ENCODE results near the gene GPATCH4. TPM values are rescaled to one million over a fixed set of nuclear protein-coding genes. Genes with fewer than 3 reads are reported as not detected.
A peak's percentile ranks its signal among the peaks of the same experiment; 100 is the strongest.

The GPATCH4 gene
- total and polyA plus RNA-seq, 2 donors (not counting 1 experiment from before 2014, with no cell fraction given) = 12.2 to 23.6 TPM

DNA sequence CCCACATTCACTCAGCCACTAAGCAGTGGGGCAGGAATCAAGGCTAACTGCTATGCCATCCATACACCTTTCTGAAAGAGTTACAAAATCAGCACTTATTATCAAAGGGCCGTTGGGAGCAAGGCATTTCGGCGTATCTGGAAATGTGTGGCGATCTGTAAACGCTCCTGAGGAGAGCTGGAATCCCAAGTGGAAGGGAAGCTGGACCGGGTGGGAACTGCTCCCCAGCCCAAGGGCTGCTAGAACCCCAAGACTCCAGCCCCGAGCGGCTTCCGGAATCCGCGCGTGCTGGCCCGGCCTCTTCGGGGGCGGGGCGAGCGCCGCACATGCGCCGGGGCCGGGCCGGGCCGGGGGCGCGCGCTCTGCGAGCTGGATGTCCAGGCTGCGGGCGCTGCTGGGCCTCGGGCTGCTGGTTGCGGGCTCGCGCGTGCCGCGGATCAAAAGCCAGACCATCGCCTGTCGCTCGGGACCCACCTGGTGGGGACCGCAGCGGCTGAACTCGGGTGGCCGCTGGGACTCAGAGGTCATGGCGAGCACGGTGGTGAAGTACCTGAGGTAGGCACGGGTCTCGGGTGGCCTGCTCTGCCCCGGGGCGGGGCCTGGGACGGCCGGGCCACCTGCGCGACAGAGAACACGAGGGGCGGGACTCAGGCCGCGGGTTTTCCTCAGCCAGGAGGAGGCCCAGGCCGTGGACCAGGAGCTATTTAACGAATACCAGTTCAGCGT, 9.7 kb downstream of the GPATCH4 start, which contains the start of gene NAXE:
TSS of gene NAXE (plus strand) at position 345 of the 726 bp plus-strand sequence. CDS start at position 374, 29 bp downstream.
- TF ChIP-seq EZH2 (IDR thresholded peaks at IDR 0.05; ENCODE audit: low read length, missing control alignments) = no peak
- TF ChIP-seq, protein P1, sequence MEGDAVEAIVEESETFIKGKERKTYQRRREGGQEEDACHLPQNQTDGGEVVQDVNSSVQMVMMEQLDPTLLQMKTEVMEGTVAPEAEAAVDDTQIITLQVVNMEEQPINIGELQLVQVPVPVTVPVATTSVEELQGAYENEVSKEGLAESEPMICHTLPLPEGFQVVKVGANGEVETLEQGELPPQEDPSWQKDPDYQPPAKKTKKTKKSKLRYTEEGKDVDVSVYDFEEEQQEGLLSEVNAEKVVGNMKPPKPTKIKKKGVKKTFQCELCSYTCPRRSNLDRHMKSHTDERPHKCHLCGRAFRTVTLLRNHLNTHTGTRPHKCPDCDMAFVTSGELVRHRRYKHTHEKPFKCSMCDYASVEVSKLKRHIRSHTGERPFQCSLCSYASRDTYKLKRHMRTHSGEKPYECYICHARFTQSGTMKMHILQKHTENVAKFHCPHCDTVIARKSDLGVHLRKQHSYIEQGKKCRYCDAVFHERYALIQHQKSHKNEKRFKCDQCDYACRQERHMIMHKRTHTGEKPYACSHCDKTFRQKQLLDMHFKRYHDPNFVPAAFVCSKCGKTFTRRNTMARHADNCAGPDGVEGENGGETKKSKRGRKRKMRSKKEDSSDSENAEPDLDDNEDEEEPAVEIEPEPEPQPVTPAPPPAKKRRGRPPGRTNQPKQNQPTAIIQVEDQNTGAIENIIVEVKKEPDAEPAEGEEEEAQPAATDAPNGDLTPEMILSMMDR (conservative IDR thresholded peaks at IDR 0.05 in 1 of 2, IDR thresholded peaks at IDR 0.05 in 1 of 2; ENCODE audit: low read depth in 1 of 2, low read length in 2 of 2) = no peak
- peaks cover 18% of the 10 kb centered on the region for H3K36me3 ChIP-seq (ENCODE audit: control insufficient read depth, insufficient read depth, low read length)
- H3K4me2 ChIP-seq (ENCODE audit: extremely low read depth, insufficient read depth, low read length) = peak within 1 kb of the TSS; percentile 89
- H3K27ac ChIP-seq (ENCODE audit: insufficient read depth, low read length) = peak within 1 kb of the TSS; percentile 13
- peak within 1 kb of the TSS; percentile 71 to 89 (median 81) for H3K4me3 ChIP-seq (replicated peaks in 1 of 4; ENCODE audit: control extremely low read depth in 1 of 4, insufficient read depth in 1 of 4, low read depth in 3 of 4, low read length in 4 of 4)
- peak; percentile 39 to 62 for DNase-seq (ENCODE audit: low read depth in 2 of 2)
- peak within 1 kb of the TSS; percentile 95 for H2AFZ ChIP-seq (ENCODE audit: low read length)
- H3K27me3 ChIP-seq (ENCODE audit: control insufficient read depth, insufficient read depth, low read length) = no peaks in the 10 kb centered on the region
- peak within 1 kb of the TSS; percentile 78 for H3K9ac ChIP-seq (ENCODE audit: insufficient read depth, low read length)
- no peaks in the 10 kb centered on the region for H3K9me3 ChIP-seq (ENCODE audit: control insufficient read depth, insufficient read depth, low read depth, low read length)
- peaks cover 3% of the 10 kb centered on the region for H3K79me2 ChIP-seq (ENCODE audit: control insufficient read depth, insufficient read depth, low read length)
- no peaks in the 10 kb centered on the region for H3K4me1 ChIP-seq (ENCODE audit: control insufficient read depth, extremely low read depth, insufficient read depth, low read length)
- no peaks in the 10 kb centered on the region for H4K20me1 ChIP-seq (ENCODE audit: control insufficient read depth, extremely low read depth, insufficient read depth, low read length)

DNA sequence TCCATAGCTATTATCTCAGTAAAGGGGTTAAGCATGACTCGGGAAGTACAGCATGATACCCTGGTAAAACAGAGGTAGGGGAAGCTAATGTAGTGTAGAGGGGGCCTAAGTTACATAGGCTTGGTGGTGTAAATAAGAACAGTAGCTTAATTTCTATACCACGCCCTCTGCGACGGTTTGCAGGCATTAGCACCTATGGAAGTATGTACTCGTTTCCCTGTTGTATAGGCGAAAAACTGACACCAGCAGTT, 10.2 kb downstream of the GPATCH4 start:
- Histone ChIP-seq H3K9me3 (ENCODE audit: control insufficient read depth, insufficient read depth, low read depth, low read length) (no peaks in the 10 kb centered on the region), H2AFZ (ENCODE audit: low read length) (peak overlapping the region; percentile 95), H4K20me1 (ENCODE audit: control insufficient read depth, extremely low read depth, insufficient read depth, low read length) (no peaks in the 10 kb centered on the region), H3K4me3 (replicated peaks in 1 of 4; ENCODE audit: control extremely low read depth in 1 of 4, insufficient read depth in 1 of 4, low read depth in 3 of 4, low read length in 4 of 4) (peak overlapping the region in 3 of 4 experiments; percentile 76 to 89 (median 86)), H3K9ac (ENCODE audit: insufficient read depth, low read length) (no peak overlapping the region), H3K79me2 (ENCODE audit: control insufficient read depth, insufficient read depth, low read length) (peaks cover 3% of the 10 kb centered on the region), H3K27ac (ENCODE audit: insufficient read depth, low read length) (no peak overlapping the region), H3K36me3 (ENCODE audit: control insufficient read depth, insufficient read depth, low read length) (peaks cover 15% of the 10 kb centered on the region), H3K4me2 (ENCODE audit: extremely low read depth, insufficient read depth, low read length) (peak overlapping the region; percentile 89), H3K27me3 (ENCODE audit: control insufficient read depth, insufficient read depth, low read length) (peaks cover 2% of the 10 kb centered on the region), H3K4me1 (ENCODE audit: control insufficient read depth, extremely low read depth, insufficient read depth, low read length) (no peaks in the 10 kb centered on the region)
- DNase-seq (ENCODE audit: low read depth in 2 of 2) = no peak
- TF ChIP-seq, protein P1 (conservative IDR thresholded peaks at IDR 0.05 in 1 of 2, IDR thresholded peaks at IDR 0.05 in 1 of 2; ENCODE audit: low read depth in 1 of 2, low read length in 2 of 2) = no peak
- no peak for TF ChIP-seq EZH2 (IDR thresholded peaks at IDR 0.05; ENCODE audit: low read length, missing control alignments)

DNA sequence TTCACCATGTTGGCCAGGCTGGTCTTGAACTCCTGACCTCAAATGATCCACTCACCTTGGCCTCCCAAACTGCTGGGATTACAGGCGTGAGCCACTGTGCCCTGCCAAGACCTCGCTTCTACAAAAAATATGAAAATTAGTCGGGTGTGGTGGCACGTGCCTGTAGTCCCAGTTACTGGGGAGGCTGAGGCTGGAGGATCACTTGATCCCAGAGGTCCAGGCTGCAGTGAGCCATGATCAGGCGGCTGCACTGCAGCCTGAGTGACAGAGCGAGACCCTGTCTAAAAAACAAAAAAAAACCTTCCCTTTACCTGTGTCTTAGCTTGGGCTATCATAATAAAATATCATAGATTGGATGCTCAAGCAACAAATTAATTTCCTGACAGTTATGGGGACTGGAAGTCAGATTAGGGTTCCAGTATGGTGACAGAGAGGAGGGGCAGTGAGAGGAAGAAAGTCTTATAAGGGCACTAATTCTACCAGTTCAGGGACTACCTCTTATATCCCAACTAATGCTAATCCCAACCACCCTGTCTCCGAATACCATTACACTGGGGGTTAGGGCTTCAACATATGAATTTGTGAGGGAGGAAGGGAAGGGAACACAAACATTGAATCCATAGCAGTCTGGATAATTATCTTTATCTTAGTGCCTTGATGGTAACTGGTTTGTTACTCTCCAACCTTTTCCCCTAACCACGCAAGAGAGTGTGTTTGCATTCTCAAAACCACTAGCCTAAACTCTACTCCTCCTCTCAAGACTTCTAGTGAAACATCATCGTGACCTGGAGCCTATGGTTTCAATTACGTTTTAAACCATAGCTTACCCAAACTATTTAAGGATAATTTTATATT, 10.7 kb downstream of the GPATCH4 start:
- H3K9me3 ChIP-seq (ENCODE audit: control insufficient read depth, insufficient read depth, low read depth, low read length) = no peaks in the 10 kb centered on the region
- no peak overlapping the region for H3K9ac ChIP-seq (ENCODE audit: insufficient read depth, low read length)
- H3K27me3 ChIP-seq (ENCODE audit: control insufficient read depth, insufficient read depth, low read length) = peaks cover 4% of the 10 kb centered on the region
- peaks cover 3% of the 10 kb centered on the region for H3K79me2 ChIP-seq (ENCODE audit: control insufficient read depth, insufficient read depth, low read length)
- TF ChIP-seq EZH2 (IDR thresholded peaks at IDR 0.05; ENCODE audit: low read length, missing control alignments) = no peak
- TF ChIP-seq, protein P1 (conservative IDR thresholded peaks at IDR 0.05 in 1 of 2, IDR thresholded peaks at IDR 0.05 in 1 of 2; ENCODE audit: low read depth in 1 of 2, low read length in 2 of 2) = no peak
- H3K27ac ChIP-seq (ENCODE audit: insufficient read depth, low read length) = no peak overlapping the region
- DNase-seq (ENCODE audit: low read depth in 2 of 2) = no peak
- H3K36me3 ChIP-seq (ENCODE audit: control insufficient read depth, insufficient read depth, low read length) = peaks cover 12% of the 10 kb centered on the region
- no peaks in the 10 kb centered on the region for H3K4me1 ChIP-seq (ENCODE audit: control insufficient read depth, extremely low read depth, insufficient read depth, low read length)
- H4K20me1 ChIP-seq (ENCODE audit: control insufficient read depth, extremely low read depth, insufficient read depth, low read length) = no peaks in the 10 kb centered on the region
- peak overlapping the region; percentile 89 for H3K4me2 ChIP-seq (ENCODE audit: extremely low read depth, insufficient read depth, low read length)
- H2AFZ ChIP-seq (ENCODE audit: low read length) = no peak overlapping the region
- peak overlapping the region in 1 of 4 experiments; percentile 86 for H3K4me3 ChIP-seq (replicated peaks in 1 of 4; ENCODE audit: control extremely low read depth in 1 of 4, insufficient read depth in 1 of 4, low read depth in 3 of 4, low read length in 4 of 4)
